H9 (cell line): ENCODE data around the gene ANGPTL3. TPM values are rescaled to one million over a fixed set of nuclear protein-coding genes. Genes with fewer than 3 reads are reported as not detected.

Source experiments
- DNase-seq: peaks from one replicate; pipeline ENCODE4 v3.0.0-alpha.2; 2017
- H2AFZ ChIP-seq: one replicate; pipeline ENCODE4 v1.6.1; 2013; ENCODE audit warnings: mild to moderate bottlenecking, low read length, control low read depth, moderate library complexity
- H2AK5ac ChIP-seq: 2 replicates; pipeline ENCODE4 v1.6.1; 2013; ENCODE audit warnings: low read length, control low read depth, mixed read lengths; ENCODE audit not compliant: insufficient read length
- H2BK120ac ChIP-seq: one replicate; pipeline ENCODE4 v1.6.1; 2013; ENCODE audit warnings: low read depth, mild to moderate bottlenecking, low read length, control low read depth, inconsistent platforms; ENCODE audit not compliant: poor library complexity, severe bottlenecking
- H2BK12ac ChIP-seq: 2 replicates; pipeline ENCODE4 v1.6.1; 2013; ENCODE audit warnings: low read length, control low read depth, mixed read lengths, low read depth; ENCODE audit not compliant: insufficient read length
- H2BK15ac ChIP-seq: 2 replicates; pipeline ENCODE4 v1.6.1; 2013; ENCODE audit warnings: low read depth, low read length, control low read depth
- H2BK20ac ChIP-seq: one replicate; pipeline ENCODE4 v1.6.1; 2013; ENCODE audit warnings: low read depth, mild to moderate bottlenecking, low read length, control low read depth, inconsistent platforms; ENCODE audit not compliant: poor library complexity, severe bottlenecking
- H2BK5ac ChIP-seq: 2 replicates; pipeline ENCODE4 v1.6.1; 2013; ENCODE audit warnings: low read length, control low read depth, mixed read lengths; ENCODE audit not compliant: insufficient read length
- H3K14ac ChIP-seq: 2 replicates; pipeline ENCODE4 v1.6.1; 2013; ENCODE audit warnings: low read length, control low read depth; ENCODE audit not compliant: insufficient read depth
- H3K18ac ChIP-seq: 2 replicates; pipeline ENCODE4 v1.6.1; 2013; ENCODE audit warnings: low read depth, mild to moderate bottlenecking, mixed read lengths, low read length, control low read depth; ENCODE audit not compliant: insufficient read length
- H3K23ac ChIP-seq: 2 replicates; pipeline ENCODE4 v1.6.1; 2013; ENCODE audit warnings: low read length, control low read depth, mixed read lengths, low read depth; ENCODE audit not compliant: insufficient read length
- H3K23me2 ChIP-seq: 2 replicates; pipeline ENCODE4 v1.6.1; 2013; ENCODE audit warnings: low read depth, mild to moderate bottlenecking, mixed read lengths, low read length, control low read depth; ENCODE audit not compliant: insufficient read length, poor library complexity, severe bottlenecking
- H3K27ac ChIP-seq: 2 replicates; pipeline ENCODE4 v1.5.1; 2013; ENCODE audit warnings: low read length, control low read depth, mixed read lengths, low read depth; ENCODE audit not compliant: insufficient read length
- H3K27me3 ChIP-seq: 2 replicates; pipeline ENCODE4 v1.6.1; 2013; ENCODE audit warnings: low read length, control low read depth, inconsistent platforms; ENCODE audit not compliant: insufficient read depth
- H3K4ac ChIP-seq: 2 replicates; pipeline ENCODE4 v1.6.1; 2013; ENCODE audit warnings: low read depth, mild to moderate bottlenecking, control low read depth, inconsistent platforms, low read length, moderate library complexity
- H3K4me1 ChIP-seq: 2 replicates; pipeline ENCODE4 v1.6.1; 2013; ENCODE audit warnings: low read length, control low read depth, inconsistent platforms; ENCODE audit not compliant: insufficient read depth
- H3K4me2 ChIP-seq: 2 replicates; pipeline ENCODE4 v1.6.1; 2013; ENCODE audit warnings: low read length, control low read depth, mixed read lengths; ENCODE audit not compliant: insufficient read length, insufficient read depth
- H3K56ac ChIP-seq: 2 replicates; pipeline ENCODE4 v1.6.1; 2013; ENCODE audit warnings: low read depth, mild to moderate bottlenecking, mixed read lengths, low read length, control low read depth; ENCODE audit not compliant: insufficient read length
- H3K79me1 ChIP-seq: 2 replicates; pipeline ENCODE4 v1.6.1; 2013; ENCODE audit warnings: low read depth, mild to moderate bottlenecking, moderate library complexity, low read length, control low read depth, inconsistent platforms; ENCODE audit not compliant: insufficient read depth, poor library complexity, severe bottlenecking
- H3K79me2 ChIP-seq: 2 replicates; pipeline ENCODE4 v1.6.1; 2013; ENCODE audit warnings: low read length, control low read depth, inconsistent platforms; ENCODE audit not compliant: insufficient read depth
- H3K9ac ChIP-seq: 2 replicates; pipeline ENCODE4 v1.6.1; 2013; ENCODE audit warnings: low read length, control low read depth, mixed read lengths; ENCODE audit not compliant: insufficient read length; ENCODE audit errors: extremely low read depth
- H3K9me3 ChIP-seq: one replicate; pipeline ENCODE4 v1.6.1; 2013; ENCODE audit warnings: low read depth, low read length, inconsistent platforms; ENCODE audit not compliant: control insufficient read depth
- H3T11ph ChIP-seq: one replicate; pipeline ENCODE4 v1.6.1; 2013; ENCODE audit warnings: mild to moderate bottlenecking, low read length, control low read depth, inconsistent platforms
- H4K20me1 ChIP-seq: one replicate; pipeline ENCODE4 v1.6.1; 2013; ENCODE audit not compliant: control insufficient read depth, insufficient read length, insufficient read depth
- H4K5ac ChIP-seq: 2 replicates; pipeline ENCODE4 v1.6.1; 2013; ENCODE audit warnings: low read depth, mild to moderate bottlenecking, mixed read lengths, low read length, control low read depth; ENCODE audit not compliant: insufficient read length
- H4K8ac ChIP-seq: replicated peaks from 2 replicates; pipeline ENCODE4 v1.6.1; 2013; ENCODE audit warnings: low read length, control low read depth, mixed read lengths, low read depth; ENCODE audit not compliant: insufficient read length
- H4K91ac ChIP-seq: 2 replicates; pipeline ENCODE4 v1.6.1; 2013; ENCODE audit warnings: low read depth, mild to moderate bottlenecking, moderate library complexity, mixed read lengths, low read length, control low read depth; ENCODE audit not compliant: insufficient read length
- H3K27ac Mint-ChIP-seq, 3 experiments: 2 replicates in 2 of 3; 3 replicates in 1 of 3; pipeline ENCODE4 v1.8.0; 2020 to 2021; ENCODE audit warnings: mixed read lengths in 3 of 3, mild to moderate bottlenecking in 1 of 3, moderate library complexity in 1 of 3
- H3K27me3 Mint-ChIP-seq: 2 replicates; pipeline ENCODE4 v1.8.0; 2021; ENCODE audit warnings: low read depth, mild to moderate bottlenecking, moderate library complexity, mixed read lengths
- H3K36me3 Mint-ChIP-seq, 3 experiments: 2 replicates in 2 of 3; 3 replicates in 1 of 3; pipeline ENCODE4 v1.8.0; 2020 to 2021; ENCODE audit warnings: low read depth in 3 of 3, mixed read lengths in 3 of 3; ENCODE audit not compliant: insufficient read depth in 1 of 3
- H3K4me1 Mint-ChIP-seq, 2 experiments: 2 replicates each; pipeline ENCODE4 v1.8.0; 2020; ENCODE audit warnings: mixed read lengths in 2 of 2
- H3K4me3 Mint-ChIP-seq, 2 experiments: 2 replicates in 1 of 2; 3 replicates in 1 of 2; pipeline ENCODE4 v1.8.0; 2020 to 2021; ENCODE audit warnings: mild to moderate bottlenecking in 2 of 2, mixed read lengths in 2 of 2, moderate library complexity in 1 of 2
- H3K9me3 Mint-ChIP-seq, 2 experiments: 2 replicates in 1 of 2; 3 replicates in 1 of 2; pipeline ENCODE4 v1.8.0; 2020; ENCODE audit warnings: mild to moderate bottlenecking in 2 of 2, mixed read lengths in 2 of 2, moderate library complexity in 1 of 2
- WGBS: extraction: QIAGEN DNeasy Blood & Tissue Kit; methylation state at CpG from one replicate; pipeline ENCODE4 v1.1.7; 2013; ENCODE audit warnings: missing lambda C conversion rate, low lambda C conversion rate, mixed read lengths; ENCODE audit not compliant: insufficient read length; ENCODE audit errors: extremely low coverage; 5-methylcytosine and 5-hydroxymethylcytosine counted together
- long read RNA-seq: library from polyadenylated mRNA; unstranded; transcript quantifications from one replicate; pipeline ENCODE4 v2.0.0, GENCODE V29; 2020
- total RNA-seq: library from RNA; stranded (reverse); gene quantifications from 2 replicates; pipeline ENCODE4 v1.2.1, GENCODE V29; 2021
- TF ChIP-seq, protein P1 (sequence below): fragments of 200-600 bp; sonication (generic); conservative IDR thresholded peaks from 3 replicates; pipeline ENCODE4 v1.8.0; 2021; ENCODE audit warnings: antibody characterized with exemption, mild to moderate bottlenecking

ANGPTL3 gene, protein sequence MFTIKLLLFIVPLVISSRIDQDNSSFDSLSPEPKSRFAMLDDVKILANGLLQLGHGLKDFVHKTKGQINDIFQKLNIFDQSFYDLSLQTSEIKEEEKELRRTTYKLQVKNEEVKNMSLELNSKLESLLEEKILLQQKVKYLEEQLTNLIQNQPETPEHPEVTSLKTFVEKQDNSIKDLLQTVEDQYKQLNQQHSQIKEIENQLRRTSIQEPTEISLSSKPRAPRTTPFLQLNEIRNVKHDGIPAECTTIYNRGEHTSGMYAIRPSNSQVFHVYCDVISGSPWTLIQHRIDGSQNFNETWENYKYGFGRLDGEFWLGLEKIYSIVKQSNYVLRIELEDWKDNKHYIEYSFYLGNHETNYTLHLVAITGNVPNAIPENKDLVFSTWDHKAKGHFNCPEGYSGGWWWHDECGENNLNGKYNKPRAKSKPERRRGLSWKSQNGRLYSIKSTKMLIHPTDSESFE
- total RNA-seq, result not detected in 2 replicates
- long read RNA-seq, result 0 reads

DNA sequence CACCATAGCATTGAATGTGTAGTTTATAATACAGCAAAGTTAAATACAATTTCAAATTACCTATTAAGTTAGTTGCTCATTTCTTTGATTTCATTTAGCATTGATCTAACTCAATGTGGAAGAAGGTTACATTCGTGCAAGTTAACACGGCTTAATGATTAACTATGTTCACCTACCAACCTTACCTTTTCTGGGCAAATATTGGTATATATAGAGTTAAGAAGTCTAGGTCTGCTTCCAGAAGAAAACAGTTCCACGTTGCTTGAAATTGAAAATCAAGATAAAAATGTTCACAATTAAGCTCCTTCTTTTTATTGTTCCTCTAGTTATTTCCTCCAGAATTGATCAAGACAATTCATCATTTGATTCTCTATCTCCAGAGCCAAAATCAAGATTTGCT, at the start of gene ANGPTL3:
Gene ANGPTL3, plus strand, starts transcription at position 240 of the 400 bp plus-strand sequence. Its CDS starts 47 bp downstream, at position 287.
- peak within 1 kb of the TSS in 1 of 3 experiments; percentile 74; a peak in 3 of 7 replicates for H3K27ac Mint-ChIP-seq
- Histone ChIP-seq H2BK15ac (no peak within 1 kb of the TSS), H3K79me2 (no peaks in the 10 kb centered on the region), H3K4ac (no peak within 1 kb of the TSS), H2BK5ac (no peak within 1 kb of the TSS), H3K9ac (no peak within 1 kb of the TSS), H2AK5ac (no peak within 1 kb of the TSS), H3K27me3 (no peaks in the 10 kb centered on the region), H4K5ac (no peak within 1 kb of the TSS), H3K18ac (no peak within 1 kb of the TSS), H3K9me3 (no peaks in the 10 kb centered on the region), H2BK120ac (no peak within 1 kb of the TSS), H4K8ac (no peak within 1 kb of the TSS), H3K4me2 (no peak within 1 kb of the TSS), H2BK12ac (no peak within 1 kb of the TSS), H4K20me1 (no peaks in the 10 kb centered on the region), H4K91ac (no peak within 1 kb of the TSS), H3K27ac (no peak within 1 kb of the TSS), H3K56ac (no peak within 1 kb of the TSS), H3K4me1 (no peaks in the 10 kb centered on the region), H2BK20ac (no peak within 1 kb of the TSS), H3T11ph (no peak within 1 kb of the TSS), H3K79me1 (no peaks in the 10 kb centered on the region), H3K23me2 (no peaks in the 10 kb centered on the region), H3K23ac (no peak within 1 kb of the TSS), H3K14ac (no peak within 1 kb of the TSS), H2AFZ (no peak within 1 kb of the TSS)
- H3K9me3 Mint-ChIP-seq, result no peaks in the 10 kb centered on the region
- no peak within 1 kb of the TSS for H3K4me3 Mint-ChIP-seq
- no peaks in the 10 kb centered on the region for H3K36me3 Mint-ChIP-seq
- peaks cover 2 to 6% of the 10 kb centered on the region in 2 experiments; a peak in 3 of 4 replicates for H3K4me1 Mint-ChIP-seq
- TF ChIP-seq, protein P1, sequence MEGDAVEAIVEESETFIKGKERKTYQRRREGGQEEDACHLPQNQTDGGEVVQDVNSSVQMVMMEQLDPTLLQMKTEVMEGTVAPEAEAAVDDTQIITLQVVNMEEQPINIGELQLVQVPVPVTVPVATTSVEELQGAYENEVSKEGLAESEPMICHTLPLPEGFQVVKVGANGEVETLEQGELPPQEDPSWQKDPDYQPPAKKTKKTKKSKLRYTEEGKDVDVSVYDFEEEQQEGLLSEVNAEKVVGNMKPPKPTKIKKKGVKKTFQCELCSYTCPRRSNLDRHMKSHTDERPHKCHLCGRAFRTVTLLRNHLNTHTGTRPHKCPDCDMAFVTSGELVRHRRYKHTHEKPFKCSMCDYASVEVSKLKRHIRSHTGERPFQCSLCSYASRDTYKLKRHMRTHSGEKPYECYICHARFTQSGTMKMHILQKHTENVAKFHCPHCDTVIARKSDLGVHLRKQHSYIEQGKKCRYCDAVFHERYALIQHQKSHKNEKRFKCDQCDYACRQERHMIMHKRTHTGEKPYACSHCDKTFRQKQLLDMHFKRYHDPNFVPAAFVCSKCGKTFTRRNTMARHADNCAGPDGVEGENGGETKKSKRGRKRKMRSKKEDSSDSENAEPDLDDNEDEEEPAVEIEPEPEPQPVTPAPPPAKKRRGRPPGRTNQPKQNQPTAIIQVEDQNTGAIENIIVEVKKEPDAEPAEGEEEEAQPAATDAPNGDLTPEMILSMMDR, result no peak
- no CpG with 5 or more reads among the region's 3 CpGs for WGBS
- DNase-seq, result no peak
- H3K27me3 Mint-ChIP-seq, result no peaks in the 10 kb centered on the region
